ENCODE data around the gene RPL37A.
A peak's percentile ranks its signal among the peaks of the same experiment; 100 is the strongest.

Gene RPL37A

GRCh38 chr2:216497382-216498069 is 1.1 kb upstream of the RPL37A start:
- Histone ChIP-seq H3K27me3 (ENCODE audit: control insufficient read depth, insufficient read depth, low read length) (no peaks in the 10 kb centered on the region), H2AFZ (peak overlapping the region; percentile 89), H3K27ac (no peak overlapping the region), H3K79me2 (no peaks in the 10 kb centered on the region), H3K9ac (no peak overlapping the region), H3K4me3 (ENCODE audit: low read depth, low read length) (peak overlapping the region; percentile 99), H3K36me3 (ENCODE audit: control insufficient read depth, insufficient read depth, low read length) (no peaks in the 10 kb centered on the region), H3K9me3 (ENCODE audit: control insufficient read depth, low read length) (no peaks in the 10 kb centered on the region), H3K4me2 (ENCODE audit: low read length) (peak overlapping the region; percentile 97), H3K4me1 (peaks cover 12% of the 10 kb centered on the region)
- no peak for TF ChIP-seq CTCF (IDR thresholded peaks at IDR 0.05)

- no peaks in the 10 kb centered on the region for H3K36me3 ChIP-seq (ENCODE audit: control insufficient read depth, insufficient read depth, low read length)
- peak overlapping the region; percentile 99 for H3K4me3 ChIP-seq (ENCODE audit: low read depth, low read length)
- peak overlapping the region; percentile 89 for H2AFZ ChIP-seq
- H3K9me3 ChIP-seq (ENCODE audit: control insufficient read depth, low read length) = no peaks in the 10 kb centered on the region
- peak overlapping the region; percentile 89 for H3K27ac ChIP-seq
- no peak for TF ChIP-seq CTCF (IDR thresholded peaks at IDR 0.05)
- H3K27me3 ChIP-seq (ENCODE audit: control insufficient read depth, insufficient read depth, low read length) = no peaks in the 10 kb centered on the region
- peak overlapping the region; percentile 97 for H3K4me2 ChIP-seq (ENCODE audit: low read length)
- no peak overlapping the region for H3K9ac ChIP-seq
- peaks cover 12% of the 10 kb centered on the region for H3K4me1 ChIP-seq
- H3K79me2 ChIP-seq = no peaks in the 10 kb centered on the region
Measured at GRCh38 chr2:216498070-216498378, 620 bp upstream of the RPL37A start.

- H3K27me3 ChIP-seq (ENCODE audit: control insufficient read depth, insufficient read depth, low read length) = no peaks in the 10 kb centered on the region
- no peaks in the 10 kb centered on the region for H3K36me3 ChIP-seq (ENCODE audit: control insufficient read depth, insufficient read depth, low read length)
- no peak for TF ChIP-seq CTCF (IDR thresholded peaks at IDR 0.05)
- peaks cover 17% of the 10 kb centered on the region for H3K4me1 ChIP-seq
- H2AFZ ChIP-seq = no peak overlapping the region
- H3K9ac ChIP-seq = peak overlapping the region; percentile 70
- no peaks in the 10 kb centered on the region for H3K9me3 ChIP-seq (ENCODE audit: control insufficient read depth, low read length)
- peak overlapping the region; percentile 89 for H3K27ac ChIP-seq
- no peaks in the 10 kb centered on the region for H3K79me2 ChIP-seq
- peak overlapping the region; percentile 97 for H3K4me2 ChIP-seq (ENCODE audit: low read length)
- H3K4me3 ChIP-seq (ENCODE audit: low read depth, low read length) = peak overlapping the region; percentile 99
Measured at GRCh38 chr2:216499641-216500218, 1.1 kb downstream of the RPL37A start.

- Histone ChIP-seq H3K27ac (no peak overlapping the region), H3K4me2 (ENCODE audit: low read length) (peak overlapping the region; percentile 97), H3K27me3 (ENCODE audit: control insufficient read depth, insufficient read depth, low read length) (no peaks in the 10 kb centered on the region), H3K4me1 (peaks cover 17% of the 10 kb centered on the region), H3K79me2 (no peaks in the 10 kb centered on the region), H3K4me3 (ENCODE audit: low read depth, low read length) (no peak overlapping the region), H3K9ac (no peak overlapping the region), H3K36me3 (ENCODE audit: control insufficient read depth, insufficient read depth, low read length) (no peaks in the 10 kb centered on the region), H3K9me3 (ENCODE audit: control insufficient read depth, low read length) (no peaks in the 10 kb centered on the region), H2AFZ (no peak overlapping the region)
- no peak for TF ChIP-seq CTCF (IDR thresholded peaks at IDR 0.05)
Measured at GRCh38 chr2:216500572-216500971, 1.9 kb downstream of the RPL37A start.

GRCh38 chr2:216501854-216502253 is 3.2 kb downstream of the RPL37A start:
- Histone ChIP-seq H3K9me3 (ENCODE audit: control insufficient read depth, low read length) (no peaks in the 10 kb centered on the region), H3K36me3 (ENCODE audit: control insufficient read depth, insufficient read depth, low read length) (no peaks in the 10 kb centered on the region), H3K4me3 (ENCODE audit: low read depth, low read length) (no peak overlapping the region), H3K9ac (no peak overlapping the region), H3K4me2 (ENCODE audit: low read length) (no peak overlapping the region), H3K27me3 (ENCODE audit: control insufficient read depth, insufficient read depth, low read length) (no peaks in the 10 kb centered on the region), H3K4me1 (peaks cover 17% of the 10 kb centered on the region), H2AFZ (no peak overlapping the region), H3K79me2 (no peaks in the 10 kb centered on the region), H3K27ac (no peak overlapping the region)
- TF ChIP-seq CTCF (IDR thresholded peaks at IDR 0.05) = no peak
